Liver (tissue), 9 donors: ENCODE measurements around the gene SLC38A2. TPM values are rescaled to one million over a fixed set of nuclear protein-coding genes. Genes with fewer than 3 reads are reported as not detected.

ENCODE experiments used
- DNase-seq: peaks from one replicate; pipeline ENCODE4 v3.0.0-alpha.2; 2017; ENCODE audit warnings: low spot score
- H3K27ac ChIP-seq, 2 donors: one replicate each; pipeline ENCODE4 v1.7.0; 2013; ENCODE audit warnings: inconsistent platforms in 2 of 2, low read length in 2 of 2, control low read depth in 1 of 2, low read depth in 1 of 2, mild to moderate bottlenecking in 1 of 2
- H3K27me3 ChIP-seq, 4 donors: one replicate each; pipeline versions ENCODE4 v1.6.1 to v1.7.0; 2013; ENCODE audit warnings: low read length in 3 of 4, inconsistent platforms in 1 of 4, mild to moderate bottlenecking in 1 of 4, moderate library complexity in 1 of 4; ENCODE audit not compliant: control insufficient read depth in 4 of 4, insufficient read depth in 4 of 4
- H3K36me3 ChIP-seq, 4 donors: one replicate each; pipeline versions ENCODE4 v1.6.1 to v1.7.0; 2013; ENCODE audit warnings: low read length in 3 of 4, mild to moderate bottlenecking in 3 of 4, low read depth in 1 of 4, moderate library complexity in 1 of 4; ENCODE audit not compliant: control insufficient read depth in 4 of 4, insufficient read depth in 3 of 4
- H3K4me1 ChIP-seq, 4 donors: one replicate each; pipeline versions ENCODE4 v1.6.1 to v1.7.0; 2013; ENCODE audit warnings: low read length in 3 of 4, mild to moderate bottlenecking in 3 of 4, moderate library complexity in 1 of 4; ENCODE audit not compliant: control insufficient read depth in 4 of 4, insufficient read depth in 4 of 4
- H3K4me3 ChIP-seq, 3 donors: one replicate each; pipeline versions ENCODE4 v1.6.1 to v1.7.0; 2013; ENCODE audit warnings: low read length in 3 of 3, control low read depth in 1 of 3, low read depth in 1 of 3, mild to moderate bottlenecking in 1 of 3
- H3K9ac ChIP-seq, 2 donors: one replicate each; pipeline ENCODE4 v1.7.0; 2013; ENCODE audit warnings: low read length in 2 of 2, mild to moderate bottlenecking in 2 of 2, moderate library complexity in 2 of 2, control low read depth in 1 of 2, low read depth in 1 of 2
- H3K9me3 ChIP-seq, 4 donors: one replicate each; pipeline versions ENCODE4 v1.6.1 to v1.7.0; 2013; ENCODE audit warnings: low read length in 3 of 4; ENCODE audit not compliant: control insufficient read depth in 4 of 4
- EGR1 ChIP-seq, 2 donors: IDR thresholded peaks; 2 replicates each; pipeline ENCODE4 v1.6.1; 2016 to 2018; ENCODE audit warnings: antibody characterized with exemption in 2 of 2, low read depth in 2 of 2
- FOXA1 ChIP-seq: IDR thresholded peaks from 2 replicates; pipeline ENCODE4 v1.6.1; 2016; ENCODE audit warnings: antibody characterized with exemption
- FOXA2 ChIP-seq: IDR thresholded peaks from 2 replicates; pipeline ENCODE4 v1.6.1; 2016; ENCODE audit warnings: antibody characterized with exemption
- GABPA ChIP-seq, 2 donors: IDR thresholded peaks in 1 of 2; conservative IDR thresholded peaks in 1 of 2; 2 replicates each; pipeline ENCODE4 v1.6.1; 2016; ENCODE audit warnings: antibody characterized with exemption in 2 of 2, mild to moderate bottlenecking in 1 of 2, moderate library complexity in 1 of 2
- HNF4A ChIP-seq, 2 donors: conservative IDR thresholded peaks; 2 replicates each; pipeline ENCODE4 v1.6.1; 2016; ENCODE audit warnings: antibody characterized with exemption in 2 of 2, mild to moderate bottlenecking in 2 of 2
- HNF4G ChIP-seq: IDR thresholded peaks from 2 replicates; pipeline ENCODE4 v1.6.1; 2016; ENCODE audit warnings: antibody characterized with exemption
- JUND ChIP-seq, 2 donors: IDR thresholded peaks; 2 replicates each; pipeline ENCODE4 v1.6.1; 2016; ENCODE audit warnings: antibody characterized with exemption in 2 of 2
- NR2F2 ChIP-seq: IDR thresholded peaks from 2 replicates; pipeline ENCODE4 v1.6.1; 2016; ENCODE audit warnings: antibody characterized with exemption
- RAD21 ChIP-seq, 2 donors: IDR thresholded peaks; 2 replicates each; pipeline ENCODE4 v1.6.1; 2016; ENCODE audit warnings: antibody characterized with exemption in 2 of 2, mild to moderate bottlenecking in 2 of 2
- RXRA ChIP-seq, 2 donors: IDR thresholded peaks; 2 replicates each; pipeline ENCODE4 v1.6.1; 2017 to 2018; ENCODE audit warnings: antibody characterized with exemption in 2 of 2, mild to moderate bottlenecking in 1 of 2
- SP1 ChIP-seq: IDR thresholded peaks from 2 replicates; pipeline ENCODE4 v1.6.1; 2018; ENCODE audit warnings: antibody characterized with exemption, mild to moderate bottlenecking
- TAF1 ChIP-seq: conservative IDR thresholded peaks from 2 replicates; pipeline ENCODE4 v1.6.1; 2016; ENCODE audit warnings: antibody characterized with exemption, mild to moderate bottlenecking
- YY1 ChIP-seq: IDR thresholded peaks from 2 replicates; pipeline ENCODE4 v1.6.1; 2016; ENCODE audit warnings: antibody characterized with exemption, mild to moderate bottlenecking
- WGBS: extraction: QIAGEN DNeasy Blood & Tissue Kit; methylation state at CpG from one replicate; pipeline ENCODE4 v1.1.7; 2013; 5-methylcytosine and 5-hydroxymethylcytosine counted together
- polyA plus RNA-seq, 2 donors: library from polyadenylated mRNA; stranded (reverse) in 1 of 2; unstranded in 1 of 2; fragments of 200-250 nt in 1 of 2; fragments of >200 nt in 1 of 2; fragmentation: Nextera tagmentation in 1 of 2; extraction: Ambion mirVana in 1 of 2; gene quantifications; one replicate each; pipeline versions ENCODE4 v1.2.1 to v1.2.3, GENCODE V29; 2013 to 2015
- total RNA-seq, 2 donors: library from RNA; depleted of rRNA; stranded (reverse); fragments of >200 nt; gene quantifications; one replicate each; pipeline ENCODE4 v1.2.3, GENCODE V29; 2014
- TF ChIP-seq, protein P1 (sequence below): IDR thresholded peaks from 2 replicates; pipeline ENCODE4 v1.6.1; 2016; ENCODE audit warnings: antibody characterized with exemption
- TF ChIP-seq, protein P2 (sequence below): IDR thresholded peaks from 2 replicates; pipeline ENCODE4 v1.6.1; 2016; ENCODE audit warnings: antibody characterized with exemption
- TF ChIP-seq, protein P3 (sequence below): IDR thresholded peaks from 2 replicates; pipeline ENCODE4 v1.6.1; 2016; ENCODE audit warnings: antibody characterized with exemption
- TF ChIP-seq, protein P4 (sequence below): IDR thresholded peaks from 2 replicates; pipeline ENCODE4 v1.6.1; 2016; ENCODE audit warnings: antibody characterized with exemption, mild to moderate bottlenecking
- donor health status: healthy.
- donor health status: healthy.
- donor health status: healthy.
- donor health status: healthy.
- donor health status: healthy.

SLC38A2 gene
- total and polyA plus RNA-seq, 4 donors: 50.6 to 472 (median 97.4) TPM

DNA sequence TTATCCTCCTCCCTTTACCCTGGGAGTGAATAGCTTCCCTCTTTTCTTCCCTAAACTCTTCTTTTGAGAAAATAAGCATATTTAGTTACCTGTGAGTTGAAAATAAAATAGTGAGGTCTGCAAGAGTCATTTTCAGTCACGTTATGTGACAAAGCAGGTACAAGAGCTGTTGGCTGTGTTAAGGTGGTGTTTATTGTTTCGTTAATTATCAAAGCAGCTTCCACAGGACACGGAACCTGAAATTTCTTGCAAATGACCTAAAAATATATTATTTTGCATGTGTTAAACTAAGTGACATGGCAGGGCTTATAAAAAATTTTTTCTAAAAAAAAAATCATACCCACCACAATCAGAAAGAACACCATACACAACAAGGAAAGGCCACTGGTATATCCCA is 8.3 kb downstream of the SLC38A2 start (continued):
- TF ChIP-seq, protein P1, sequence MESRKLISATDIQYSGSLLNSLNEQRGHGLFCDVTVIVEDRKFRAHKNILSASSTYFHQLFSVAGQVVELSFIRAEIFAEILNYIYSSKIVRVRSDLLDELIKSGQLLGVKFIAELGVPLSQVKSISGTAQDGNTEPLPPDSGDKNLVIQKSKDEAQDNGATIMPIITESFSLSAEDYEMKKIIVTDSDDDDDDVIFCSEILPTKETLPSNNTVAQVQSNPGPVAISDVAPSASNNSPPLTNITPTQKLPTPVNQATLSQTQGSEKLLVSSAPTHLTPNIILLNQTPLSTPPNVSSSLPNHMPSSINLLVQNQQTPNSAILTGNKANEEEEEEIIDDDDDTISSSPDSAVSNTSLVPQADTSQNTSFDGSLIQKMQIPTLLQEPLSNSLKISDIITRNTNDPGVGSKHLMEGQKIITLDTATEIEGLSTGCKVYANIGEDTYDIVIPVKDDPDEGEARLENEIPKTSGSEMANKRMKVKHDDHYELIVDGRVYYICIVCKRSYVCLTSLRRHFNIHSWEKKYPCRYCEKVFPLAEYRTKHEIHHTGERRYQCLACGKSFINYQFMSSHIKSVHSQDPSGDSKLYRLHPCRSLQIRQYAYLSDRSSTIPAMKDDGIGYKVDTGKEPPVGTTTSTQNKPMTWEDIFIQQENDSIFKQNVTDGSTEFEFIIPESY: no peak
- TF ChIP-seq EGR1 (IDR thresholded peaks at IDR 0.05; ENCODE audit: low read depth in 2 of 2) (no peak), SP1 (no peak)

DNA sequence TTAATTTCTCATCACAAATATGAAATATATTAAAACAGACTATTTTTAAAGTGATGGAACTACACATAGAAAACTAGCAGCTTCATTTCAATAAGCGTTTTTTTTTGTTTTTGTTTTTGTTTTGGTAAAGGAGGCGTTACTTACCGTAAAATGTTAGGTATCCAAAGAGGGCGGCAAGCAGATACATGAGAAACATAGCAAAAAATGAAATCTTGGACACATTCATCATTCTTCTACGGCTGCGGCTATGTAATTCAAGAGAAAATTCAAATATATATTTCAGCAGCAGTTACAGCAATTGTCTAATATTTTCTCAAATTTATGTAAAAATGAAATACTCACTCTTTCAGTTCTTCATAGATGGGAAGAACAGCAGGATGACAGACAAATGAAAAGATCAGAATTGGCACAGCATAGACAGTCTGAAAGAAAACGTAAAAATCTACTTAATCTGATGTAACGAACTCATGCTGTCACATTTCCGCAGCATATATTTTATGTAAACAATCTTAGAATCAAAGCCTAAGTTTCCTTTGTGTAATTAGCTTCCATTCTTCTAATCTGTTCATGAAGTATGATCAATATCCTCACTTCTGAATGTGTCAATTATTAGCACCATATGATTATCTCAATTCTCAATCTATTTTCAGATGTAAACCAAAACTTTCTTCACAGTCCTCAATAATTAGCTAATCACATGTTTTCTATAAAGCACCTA is 8.8 kb downstream of the SLC38A2 start:
- H3K9ac ChIP-seq: peak overlapping the region in 1 of 2 donors; percentile 14
- H3K4me1 ChIP-seq: peaks cover 2 to 36% (median 28%) of the 10 kb centered on the region in 4 donors
- no peak overlapping the region for H3K4me3 ChIP-seq
- H3K9me3 ChIP-seq: no peaks in the 10 kb centered on the region
- WGBS: 90% methylated on average over 9 of the region's 9 CpGs
- DNase-seq: no peak
- no peaks in the 10 kb centered on the region for H3K27me3 ChIP-seq
- H3K36me3 ChIP-seq: peaks cover 11 to 95% (median 92%) of the 10 kb centered on the region in 4 donors
- peak overlapping the region in 1 of 2 donors; percentile 3 for H3K27ac ChIP-seq
- TF ChIP-seq TAF1: no peak
- TF ChIP-seq HNF4A (conservative IDR thresholded peaks at IDR 0.05): no peak
- no peak for TF ChIP-seq GABPA (IDR thresholded peaks at IDR 0.05 in 1 of 2, conservative IDR thresholded peaks at IDR 0.05 in 1 of 2)
- no peak for TF ChIP-seq EGR1 (IDR thresholded peaks at IDR 0.05; ENCODE audit: low read depth in 2 of 2)
- no peak for TF ChIP-seq RXRA (IDR thresholded peaks at IDR 0.05)
- TF ChIP-seq SP1: no peak
- TF ChIP-seq YY1: no peak
- no peak for TF ChIP-seq HNF4G
- TF ChIP-seq, protein P2, sequence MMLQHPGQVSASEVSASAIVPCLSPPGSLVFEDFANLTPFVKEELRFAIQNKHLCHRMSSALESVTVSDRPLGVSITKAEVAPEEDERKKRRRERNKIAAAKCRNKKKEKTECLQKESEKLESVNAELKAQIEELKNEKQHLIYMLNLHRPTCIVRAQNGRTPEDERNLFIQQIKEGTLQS: no peak
- TF ChIP-seq, protein P3, sequence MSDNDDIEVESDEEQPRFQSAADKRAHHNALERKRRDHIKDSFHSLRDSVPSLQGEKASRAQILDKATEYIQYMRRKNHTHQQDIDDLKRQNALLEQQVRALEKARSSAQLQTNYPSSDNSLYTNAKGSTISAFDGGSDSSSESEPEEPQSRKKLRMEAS: no peak
- no peak for TF ChIP-seq JUND (IDR thresholded peaks at IDR 0.05)
- TF ChIP-seq FOXA1: no peak
- TF ChIP-seq RAD21 (IDR thresholded peaks at IDR 0.05): no peak

DNA sequence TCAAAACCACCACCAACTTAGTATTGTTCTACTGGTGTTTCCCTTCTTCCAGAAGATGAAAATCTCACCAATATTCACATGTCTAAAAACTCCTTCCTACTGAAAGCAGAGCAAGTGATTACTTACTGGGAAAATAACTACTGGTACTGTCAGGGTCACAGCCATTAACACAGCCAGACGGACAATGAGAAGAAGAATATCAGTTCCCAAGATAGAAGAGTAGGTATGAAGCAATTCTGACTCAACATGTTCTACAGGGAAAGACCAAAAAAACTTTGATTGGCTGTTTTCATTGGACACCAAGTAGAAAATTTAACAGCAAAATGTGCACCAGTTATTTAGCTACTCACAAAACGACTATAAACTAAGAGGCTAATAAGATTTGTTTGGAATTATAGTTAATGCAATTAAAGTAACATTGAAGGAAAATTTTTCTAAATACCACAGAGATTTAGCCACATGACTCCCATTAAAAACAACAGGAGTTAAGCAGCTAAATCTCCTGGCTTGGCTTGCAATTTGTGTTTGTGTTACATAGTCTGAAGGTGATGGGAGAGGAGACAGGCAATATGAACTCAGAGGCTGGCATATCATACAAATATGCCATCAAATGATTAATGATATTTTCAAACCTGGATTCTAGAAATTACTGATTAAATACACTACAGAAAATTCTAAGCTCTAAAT is 9.5 kb downstream of the SLC38A2 start:
- Histone ChIP-seq H3K27ac (peak overlapping the region in 1 of 2 donors; percentile 26), H3K4me1 (peaks cover 2 to 31% (median 25%) of the 10 kb centered on the region in 4 donors), H3K4me3 (no peak overlapping the region), H3K36me3 (peaks cover 11 to 90% (median 87%) of the 10 kb centered on the region in 4 donors), H3K9ac (no peak overlapping the region), H3K27me3 (no peaks in the 10 kb centered on the region), H3K9me3 (no peaks in the 10 kb centered on the region)
- DNase-seq: no peak
- 64% methylated on average over 2 of the region's 2 CpGs for WGBS
- TF ChIP-seq, protein P2: no peak
- TF ChIP-seq FOXA1 (no peak), JUND (IDR thresholded peaks at IDR 0.05) (no peak), FOXA2 (no peak), RAD21 (IDR thresholded peaks at IDR 0.05) (no peak), RXRA (IDR thresholded peaks at IDR 0.05) (no peak), HNF4G (no peak), NR2F2 (no peak), HNF4A (conservative IDR thresholded peaks at IDR 0.05) (no peak), SP1 (no peak), GABPA (IDR thresholded peaks at IDR 0.05 in 1 of 2, conservative IDR thresholded peaks at IDR 0.05 in 1 of 2) (no peak)
- TF ChIP-seq, protein P4, sequence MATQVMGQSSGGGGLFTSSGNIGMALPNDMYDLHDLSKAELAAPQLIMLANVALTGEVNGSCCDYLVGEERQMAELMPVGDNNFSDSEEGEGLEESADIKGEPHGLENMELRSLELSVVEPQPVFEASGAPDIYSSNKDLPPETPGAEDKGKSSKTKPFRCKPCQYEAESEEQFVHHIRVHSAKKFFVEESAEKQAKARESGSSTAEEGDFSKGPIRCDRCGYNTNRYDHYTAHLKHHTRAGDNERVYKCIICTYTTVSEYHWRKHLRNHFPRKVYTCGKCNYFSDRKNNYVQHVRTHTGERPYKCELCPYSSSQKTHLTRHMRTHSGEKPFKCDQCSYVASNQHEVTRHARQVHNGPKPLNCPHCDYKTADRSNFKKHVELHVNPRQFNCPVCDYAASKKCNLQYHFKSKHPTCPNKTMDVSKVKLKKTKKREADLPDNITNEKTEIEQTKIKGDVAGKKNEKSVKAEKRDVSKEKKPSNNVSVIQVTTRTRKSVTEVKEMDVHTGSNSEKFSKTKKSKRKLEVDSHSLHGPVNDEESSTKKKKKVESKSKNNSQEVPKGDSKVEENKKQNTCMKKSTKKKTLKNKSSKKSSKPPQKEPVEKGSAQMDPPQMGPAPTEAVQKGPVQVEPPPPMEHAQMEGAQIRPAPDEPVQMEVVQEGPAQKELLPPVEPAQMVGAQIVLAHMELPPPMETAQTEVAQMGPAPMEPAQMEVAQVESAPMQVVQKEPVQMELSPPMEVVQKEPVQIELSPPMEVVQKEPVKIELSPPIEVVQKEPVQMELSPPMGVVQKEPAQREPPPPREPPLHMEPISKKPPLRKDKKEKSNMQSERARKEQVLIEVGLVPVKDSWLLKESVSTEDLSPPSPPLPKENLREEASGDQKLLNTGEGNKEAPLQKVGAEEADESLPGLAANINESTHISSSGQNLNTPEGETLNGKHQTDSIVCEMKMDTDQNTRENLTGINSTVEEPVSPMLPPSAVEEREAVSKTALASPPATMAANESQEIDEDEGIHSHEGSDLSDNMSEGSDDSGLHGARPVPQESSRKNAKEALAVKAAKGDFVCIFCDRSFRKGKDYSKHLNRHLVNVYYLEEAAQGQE: no peak
- TF ChIP-seq, protein P3: no peak
- TF ChIP-seq, protein P1: no peak
